ENCODE results near the gene PIR.
A peak's percentile ranks its signal among the peaks of the same experiment; 100 is the strongest.

Gene PIR

GRCh38 chrX:15493118-15493962 lies at the start of gene PIR:
Gene PIR, minus strand, starts transcription at chrX:15493333. Its CDS starts 2,076 bp downstream, at chrX:15491257.
- DNase-seq: peak; percentile 59

- no peak for DNase-seq
Measured at GRCh38 chrX:15530318-15530717, 37.2 kb upstream of the PIR start.

- DNase-seq: no peak
Measured at GRCh38 chrX:15529165-15529564, 36.0 kb upstream of the PIR start.

DNA sequence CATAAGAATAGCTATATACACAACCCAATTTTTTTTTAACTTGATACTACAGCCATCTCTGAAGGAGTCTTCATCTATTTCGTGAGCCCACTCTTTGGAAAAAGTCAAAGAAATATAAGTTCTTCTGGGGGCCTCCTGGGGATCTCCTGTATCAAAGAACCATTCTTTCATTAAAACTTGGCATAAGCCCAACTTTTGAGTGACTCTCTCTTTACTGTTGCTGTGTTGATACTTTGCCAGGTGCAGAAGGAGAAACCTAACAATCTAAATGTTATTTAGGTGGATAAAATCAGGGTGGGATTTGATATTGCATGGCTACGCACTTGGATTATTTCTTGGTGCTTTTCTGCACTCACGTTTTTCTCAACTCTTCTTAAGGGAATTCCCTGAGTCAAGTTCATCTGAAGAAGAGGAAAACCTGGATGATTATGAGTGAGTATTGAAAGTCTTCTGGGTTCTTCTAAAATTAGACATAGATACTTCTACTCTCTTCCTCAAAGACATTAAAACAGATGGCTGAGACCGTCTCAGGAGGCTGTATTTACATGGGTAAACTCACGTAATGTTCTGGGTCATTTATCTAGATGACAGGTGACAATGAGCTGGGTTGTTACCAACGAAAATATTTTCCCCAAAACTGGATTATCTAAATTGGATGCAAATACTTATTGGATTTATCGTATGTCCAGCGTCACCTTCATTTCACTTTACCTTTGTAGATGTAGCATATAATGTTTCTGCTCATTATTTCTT lies 32.7 kb upstream of the PIR start:
- peak; percentile 1 for DNase-seq

- DNase-seq: no peak
Measured at GRCh38 chrX:15524417-15524816, 31.3 kb upstream of the PIR start.

DNA sequence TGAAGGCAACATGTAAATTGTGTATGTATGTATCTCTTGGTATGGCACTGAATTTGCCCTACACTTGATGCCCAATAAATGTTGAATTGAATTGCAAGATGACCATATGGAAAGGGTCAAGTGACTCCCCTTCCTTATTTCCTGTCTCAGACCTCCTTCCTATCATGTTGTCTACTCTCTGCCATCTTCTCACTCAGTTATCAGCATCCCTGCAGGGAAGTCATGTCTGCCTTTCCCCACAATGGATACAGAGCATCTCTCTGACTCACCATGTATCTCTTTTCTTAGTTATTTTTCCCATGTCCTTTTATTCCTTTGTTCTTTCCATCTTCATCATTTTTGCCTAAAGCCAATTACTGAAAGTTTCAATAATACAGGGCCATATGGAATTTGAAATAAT lies 30.0 kb upstream of the PIR start:
- no peak for DNase-seq

GRCh38 chrX:15522464-15522863 lies 29.3 kb upstream of the PIR start:
- DNase-seq: no peak

- DNase-seq: no peak
Measured at GRCh38 chrX:15515931-15516330, 22.8 kb upstream of the PIR start.

DNA sequence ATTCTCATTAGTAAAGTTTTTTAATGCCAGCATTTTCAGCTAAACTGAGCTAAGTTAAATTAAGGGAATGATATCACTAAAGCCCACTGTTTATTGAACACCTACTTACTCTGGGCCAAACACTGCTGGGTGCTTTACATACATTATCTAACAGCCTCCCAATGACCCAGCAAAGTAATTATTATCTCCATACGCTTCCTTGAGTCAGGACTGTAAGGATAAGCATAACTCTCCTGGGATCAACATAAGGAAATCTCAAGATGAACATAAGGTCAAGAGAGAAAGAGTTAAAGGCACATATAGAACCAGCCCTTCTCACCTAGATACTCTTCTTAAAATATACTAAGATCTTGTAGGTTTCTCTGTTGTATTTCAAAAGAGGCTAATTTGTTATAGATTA lies 21.1 kb upstream of the PIR start:
- no peak for DNase-seq

DNA sequence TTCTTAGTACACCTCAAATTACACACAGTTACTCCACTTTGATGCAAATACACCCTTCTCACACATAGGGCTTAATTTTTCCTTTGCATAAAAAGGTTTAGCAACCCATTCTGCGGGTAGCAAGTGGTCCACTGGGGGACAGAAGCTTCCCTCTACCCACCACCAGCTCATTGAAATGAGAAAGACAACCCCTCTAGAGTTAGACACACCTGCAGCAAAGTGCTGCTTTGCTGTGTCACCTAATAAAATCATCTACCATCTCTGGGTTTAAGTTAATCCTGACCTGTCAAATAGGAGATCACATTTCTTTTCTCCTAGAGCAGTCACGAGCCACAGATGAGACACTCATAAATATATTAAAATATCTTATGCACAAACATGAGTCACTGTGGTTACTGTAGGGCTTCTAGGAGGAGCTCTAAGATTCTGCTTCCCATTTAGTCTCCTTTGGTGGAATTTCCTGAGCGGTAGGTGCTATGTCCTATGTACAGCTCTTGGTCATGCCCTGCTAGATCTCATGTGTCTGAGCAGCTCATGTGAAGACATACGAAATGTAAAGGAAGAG lies 19.4 kb upstream of the PIR start:
- no peak for DNase-seq

GRCh38 chrX:15511563-15511962 lies 18.4 kb upstream of the PIR start:
- DNase-seq: no peak

DNA sequence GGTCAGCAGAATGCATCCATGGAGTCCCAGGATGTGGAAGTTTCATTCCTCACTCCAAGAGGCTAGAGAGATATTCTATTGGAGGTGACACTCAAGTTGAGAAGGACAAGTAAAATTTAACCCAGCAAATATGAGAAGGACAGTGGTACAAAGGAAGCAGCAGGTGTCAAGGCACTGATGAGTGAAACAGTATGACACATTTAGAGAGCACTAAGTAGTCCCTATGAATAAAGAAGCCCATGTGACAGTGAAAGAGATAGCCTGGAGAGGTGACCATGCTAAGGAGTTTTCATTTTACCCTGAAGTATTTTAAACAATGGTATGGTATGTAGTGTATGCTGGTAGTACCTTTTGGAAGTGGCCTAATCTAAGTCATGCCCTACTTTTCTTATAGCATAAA lies 16.7 kb upstream of the PIR start:
- DNase-seq: no peak

DNA sequence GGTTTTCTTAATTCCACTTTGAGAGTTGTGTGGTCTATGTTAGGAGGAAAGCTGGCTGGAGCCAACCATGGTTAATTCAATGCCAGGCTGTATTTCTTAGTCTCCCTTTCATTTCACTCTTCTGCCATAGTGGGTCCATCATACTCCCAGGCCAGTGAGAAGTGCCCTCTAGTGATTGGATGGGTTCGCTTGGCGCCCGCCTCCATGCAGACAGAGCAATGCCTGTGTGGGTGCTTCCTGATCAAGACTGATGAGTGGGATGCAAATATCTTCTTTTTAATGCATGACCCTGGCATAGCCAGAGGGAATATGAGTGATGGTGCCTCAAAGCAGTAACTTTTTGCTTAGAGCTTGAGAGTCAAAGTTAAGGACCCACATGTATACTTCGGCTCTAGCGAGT lies 13.9 kb upstream of the PIR start:
- peak; percentile 11 for DNase-seq

- no peak for DNase-seq
Measured at GRCh38 chrX:15505101-15505500, 12.0 kb upstream of the PIR start.

GRCh38 chrX:15504661-15505060 lies 11.5 kb upstream of the PIR start:
- DNase-seq: peak; percentile 49

DNA sequence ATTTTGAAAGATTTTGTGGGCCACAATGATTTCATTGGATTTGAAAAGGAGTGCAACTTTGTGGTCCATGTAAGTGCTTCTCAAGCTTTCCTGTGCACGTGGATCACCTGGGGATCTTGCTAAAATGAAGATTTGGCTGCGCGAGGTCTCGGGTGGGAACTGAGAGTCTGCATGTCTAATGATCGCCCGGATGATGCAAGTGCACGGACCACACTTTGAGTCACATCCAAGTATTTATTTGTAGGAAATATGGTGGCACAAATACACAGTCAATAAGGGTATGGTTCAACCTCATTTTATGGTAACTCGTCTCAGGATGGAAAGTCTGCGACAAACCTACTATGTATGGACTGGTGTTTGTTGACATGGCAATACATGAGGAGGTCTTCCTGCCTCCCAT lies 8.4 kb upstream of the PIR start:
- DNase-seq: no peak

DNA sequence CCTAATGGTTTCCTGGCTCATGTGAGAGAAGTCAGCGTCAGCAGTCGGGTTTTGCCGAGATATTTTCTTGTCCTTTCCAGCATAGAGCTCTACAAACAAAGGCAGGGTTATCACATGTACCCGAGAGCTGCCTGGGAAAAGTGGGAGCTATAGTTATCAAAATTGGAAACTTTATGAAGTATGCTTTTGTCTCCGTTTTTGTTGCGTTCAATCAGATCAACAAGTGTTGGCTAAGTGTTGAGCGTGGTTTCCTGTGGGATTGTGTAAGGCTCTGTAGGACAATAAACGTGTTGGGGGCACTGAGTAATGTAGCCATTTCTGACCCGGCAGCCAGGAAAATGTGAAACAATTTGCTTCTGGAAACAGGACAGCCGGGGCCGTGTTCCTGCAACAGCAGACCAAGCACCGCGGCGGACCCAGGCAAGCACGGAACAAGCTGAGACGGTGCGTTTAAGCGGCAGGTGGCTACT lies 7.4 kb upstream of the PIR start, which contains the start of gene BMX:
BMX (plus strand) TSS at position 311 of the 470 bp plus-strand sequence. CDS start 7,547 bp downstream, outside the sequence.
- no peak for DNase-seq

GRCh38 chrX:15499976-15500375 lies 6.8 kb upstream of the PIR start:
- DNase-seq: no peak

GRCh38 chrX:15498741-15499140 lies 5.6 kb upstream of the PIR start:
- no peak for DNase-seq

GRCh38 chrX:15497865-15498264 lies 4.7 kb upstream of the PIR start:
- DNase-seq: peak; percentile 28

- DNase-seq: no peak
Measured at GRCh38 chrX:15496824-15497223, 3.7 kb upstream of the PIR start.

- DNase-seq: no peak
Measured at GRCh38 chrX:15495801-15496200, 2.7 kb upstream of the PIR start.

DNA sequence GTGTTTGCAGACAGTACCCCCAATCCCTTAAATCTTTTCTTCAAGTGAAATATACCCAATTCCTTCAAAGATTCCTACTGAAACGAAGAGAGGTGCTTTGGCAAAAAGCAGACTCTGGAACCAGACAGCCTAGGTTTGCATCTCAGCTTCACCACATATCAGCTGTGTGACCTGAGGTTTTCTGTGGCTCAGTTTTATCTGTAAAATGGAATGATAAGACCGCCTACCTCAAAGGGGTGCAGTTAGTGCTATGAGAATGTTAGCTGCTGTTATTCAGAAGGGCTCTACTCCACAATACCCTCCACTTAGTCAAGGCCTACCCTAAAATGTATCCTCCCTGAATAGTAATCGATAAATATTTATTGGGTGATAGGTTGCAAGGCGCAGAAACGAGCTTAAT lies 664 bp downstream of the PIR start:
- DNase-seq: no peak

DNA sequence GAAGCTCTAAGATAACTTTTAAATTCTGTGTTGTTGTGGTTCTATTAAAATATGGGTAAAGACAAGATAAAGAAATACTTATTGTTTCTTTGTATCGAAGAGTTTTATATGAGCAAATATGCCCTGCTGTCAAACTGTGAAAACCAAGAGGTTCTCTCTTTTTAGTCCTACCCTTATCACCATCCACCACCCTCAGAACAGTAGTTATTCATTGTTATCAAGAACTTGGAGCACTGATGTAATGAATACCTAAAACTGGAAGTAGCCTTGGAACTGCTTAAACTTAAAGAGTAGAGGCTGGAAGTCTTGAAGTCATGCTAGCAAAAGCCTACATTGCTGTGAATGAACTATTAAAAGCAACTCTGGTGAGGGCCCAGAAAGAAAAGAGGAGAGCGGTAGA lies 9.2 kb downstream of the PIR start:
- DNase-seq: no peak

Data from NCI-H1048 (cell line).